ENCODE measurements around the gene COX10.

The COX10 gene

GRCh38 chr17:14245629-14246028, 176.3 kb downstream of the COX10 start:
- no peak overlapping the region for H3K4me3 ChIP-seq (ENCODE audit: low read depth, low read length)
- no peak overlapping the region for H3K9ac ChIP-seq (ENCODE audit: low read depth, low read length)
- H3K36me3 ChIP-seq (ENCODE audit: control insufficient read depth, insufficient read depth, low read length) = no peaks in the 10 kb centered on the region
- no peaks in the 10 kb centered on the region for H3K9me3 ChIP-seq (ENCODE audit: control insufficient read depth, insufficient read depth, low read length)
- no peaks in the 10 kb centered on the region for H3K4me1 ChIP-seq (ENCODE audit: control insufficient read depth, insufficient read depth, low read length)
- no peaks in the 10 kb centered on the region for H3K27me3 ChIP-seq (ENCODE audit: control insufficient read depth, insufficient read depth, low read length)

All from iPS-15b (cell line).